Skin of body (tissue), 2 donors: ENCODE results near the gene SCYL3. TPM values are rescaled to one million over a fixed set of nuclear protein-coding genes. Genes with fewer than 3 reads are reported as not detected.
"Not testable (repeated sequence)": the region's sequence is repeated elsewhere in the genome, so short reads cannot be mapped to it uniquely, and the experiment has no call there.

ENCODE experiments used
- DNase-seq: peaks from one replicate; lab custom pipeline; 2025; lab: John Stamatoyannopoulos, UW
- total RNA-seq: library from RNA; depleted of rRNA; stranded (reverse); fragments of >200 nt; gene quantifications from one replicate; pipeline ENCODE4 v1.2.3, GENCODE V29; 2014

Gene SCYL3, protein sequence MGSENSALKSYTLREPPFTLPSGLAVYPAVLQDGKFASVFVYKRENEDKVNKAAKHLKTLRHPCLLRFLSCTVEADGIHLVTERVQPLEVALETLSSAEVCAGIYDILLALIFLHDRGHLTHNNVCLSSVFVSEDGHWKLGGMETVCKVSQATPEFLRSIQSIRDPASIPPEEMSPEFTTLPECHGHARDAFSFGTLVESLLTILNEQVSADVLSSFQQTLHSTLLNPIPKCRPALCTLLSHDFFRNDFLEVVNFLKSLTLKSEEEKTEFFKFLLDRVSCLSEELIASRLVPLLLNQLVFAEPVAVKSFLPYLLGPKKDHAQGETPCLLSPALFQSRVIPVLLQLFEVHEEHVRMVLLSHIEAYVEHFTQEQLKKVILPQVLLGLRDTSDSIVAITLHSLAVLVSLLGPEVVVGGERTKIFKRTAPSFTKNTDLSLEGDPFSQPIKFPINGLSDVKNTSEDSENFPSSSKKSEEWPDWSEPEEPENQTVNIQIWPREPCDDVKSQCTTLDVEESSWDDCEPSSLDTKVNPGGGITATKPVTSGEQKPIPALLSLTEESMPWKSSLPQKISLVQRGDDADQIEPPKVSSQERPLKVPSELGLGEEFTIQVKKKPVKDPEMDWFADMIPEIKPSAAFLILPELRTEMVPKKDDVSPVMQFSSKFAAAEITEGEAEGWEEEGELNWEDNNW
- total RNA-seq = 7.3 TPM

DNA sequence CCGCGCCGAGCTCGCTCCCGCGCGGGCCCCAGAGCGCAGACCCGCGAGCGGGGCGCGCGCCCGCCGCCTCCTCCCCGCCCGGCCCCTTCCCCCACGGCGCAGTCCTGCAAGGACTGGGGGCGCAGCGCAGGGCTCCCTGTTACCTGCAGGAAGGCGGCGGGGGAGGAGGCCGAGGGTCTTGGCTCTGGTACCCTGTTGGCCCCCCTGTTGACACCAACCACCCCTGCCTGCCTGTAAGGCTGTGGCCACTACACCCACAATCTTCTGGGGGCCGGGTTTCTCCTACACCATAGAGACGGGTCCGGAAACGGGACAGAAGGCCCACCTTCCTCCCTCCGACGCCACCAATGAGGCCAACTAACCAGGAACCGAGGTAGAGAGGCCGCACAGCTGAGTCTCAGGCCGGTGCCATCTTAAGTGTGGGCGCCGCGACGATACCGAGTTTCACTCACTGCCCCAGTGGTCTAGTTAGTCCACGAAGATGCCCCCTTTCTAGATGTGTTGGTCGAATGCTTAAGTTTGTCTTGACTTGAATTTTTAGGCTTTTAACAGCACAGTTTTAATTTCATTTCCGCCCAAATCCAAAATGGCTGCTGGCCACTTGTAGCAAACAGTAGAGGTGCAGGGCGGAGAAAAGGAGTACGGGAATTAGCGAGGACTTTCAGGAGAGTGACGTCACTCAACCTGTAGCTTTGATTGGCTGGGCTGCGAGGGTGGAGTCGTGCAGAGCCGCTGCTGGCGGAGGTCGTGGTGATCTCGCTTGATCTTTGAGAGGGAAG, at the start of gene SCYL3:
Gene SCYL3 (minus strand): TSS at position 252 of the 779 bp plus-strand sequence. CDS start 5,056 bp downstream, outside the sequence.
- DNase-seq = peak; percentile 99

DNA sequence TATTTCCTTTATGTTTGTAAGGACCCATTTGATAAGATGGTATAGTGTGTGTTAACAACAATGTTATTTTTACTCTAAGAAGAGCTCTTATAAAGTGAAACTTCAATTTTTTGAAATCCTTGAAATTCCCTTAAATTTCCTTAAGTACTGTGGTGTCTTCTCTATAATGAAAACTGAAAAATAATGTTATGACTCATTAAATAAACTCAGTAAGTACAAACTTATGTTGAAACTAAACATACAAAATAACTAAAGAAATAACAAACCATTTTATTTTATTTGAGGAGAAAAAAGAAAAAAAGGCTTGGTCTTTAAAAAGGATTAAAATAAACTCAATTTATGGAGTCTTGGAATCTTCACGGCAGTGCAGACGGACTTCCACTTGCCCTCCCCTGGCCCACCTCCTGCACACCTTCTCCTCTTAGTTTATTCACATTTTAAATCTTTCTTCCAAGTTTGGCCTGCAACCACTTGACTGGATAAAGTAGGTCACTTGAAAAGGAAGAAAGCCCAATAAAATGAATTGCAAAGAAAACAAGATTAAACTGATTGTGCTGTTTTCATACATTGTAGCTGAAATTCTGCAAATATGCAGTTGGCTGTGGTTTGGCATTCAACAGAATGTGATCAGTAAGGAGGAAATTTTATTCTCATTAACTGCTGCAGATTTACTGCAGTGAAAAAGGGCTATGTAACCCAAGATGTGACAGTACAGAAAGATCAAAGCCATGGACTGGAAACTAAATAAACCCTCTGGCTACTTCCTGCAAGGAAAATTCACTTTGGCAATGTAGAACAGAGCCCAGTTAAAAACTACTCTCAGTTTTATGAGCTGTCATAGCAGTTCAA, 48.5 kb upstream of the SCYL3 start:
- no peak for DNase-seq

DNA sequence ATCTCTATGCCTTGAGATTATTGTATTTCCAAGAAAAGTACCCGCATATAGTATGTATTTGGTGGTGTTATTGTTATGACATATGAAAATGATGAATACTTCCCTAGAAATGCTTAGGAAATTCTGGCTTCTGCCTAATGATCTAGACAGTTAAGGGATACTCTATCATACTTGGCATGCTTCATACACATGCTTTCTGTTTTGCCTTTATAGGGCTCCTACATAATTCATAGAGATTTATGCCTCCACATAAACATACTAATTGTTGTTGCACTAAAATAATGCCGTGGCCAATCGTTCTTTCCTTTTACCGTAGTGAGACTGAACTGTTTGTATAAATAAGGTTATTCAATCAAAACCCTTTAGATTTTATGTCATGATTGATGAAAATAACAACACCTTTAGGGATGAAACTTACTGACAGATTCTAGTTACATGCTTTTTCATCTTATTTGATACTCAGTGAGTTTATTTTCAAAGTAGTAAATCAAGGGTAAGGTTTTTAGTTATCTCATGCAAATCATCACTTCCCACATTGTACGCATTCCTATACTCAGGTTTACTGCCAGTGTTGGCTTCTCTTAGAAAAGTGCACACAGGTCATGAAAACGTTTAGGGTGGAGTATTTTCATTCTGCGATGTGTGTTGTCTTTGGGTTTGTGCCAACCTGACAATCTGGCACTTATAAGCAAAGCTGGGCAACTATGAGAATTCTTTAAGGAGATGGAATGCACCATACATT, 40.5 kb upstream of the SCYL3 start:
- DNase-seq = peak; percentile 36

DNA sequence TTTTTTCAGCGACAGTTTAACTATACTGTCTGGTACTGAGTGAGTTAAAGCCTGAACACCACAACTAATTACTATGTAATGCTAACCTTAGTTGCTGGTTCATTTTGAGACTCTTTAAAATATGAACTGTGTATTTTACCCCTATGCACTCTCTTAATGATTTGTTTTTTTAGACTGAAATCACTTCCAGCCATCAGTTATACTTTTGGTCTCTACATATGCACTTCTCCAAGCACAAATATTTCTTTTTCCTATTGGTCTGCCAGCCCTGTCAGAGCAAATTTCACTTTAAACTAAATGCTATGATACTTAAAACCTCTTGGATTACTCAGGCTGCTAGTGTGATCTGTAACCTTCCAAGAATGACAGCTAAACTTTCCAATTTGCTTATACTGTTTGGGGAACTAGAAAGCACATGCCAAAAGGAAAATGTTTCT, 38.1 kb upstream of the SCYL3 start:
- DNase-seq = peak; percentile 82

DNA sequence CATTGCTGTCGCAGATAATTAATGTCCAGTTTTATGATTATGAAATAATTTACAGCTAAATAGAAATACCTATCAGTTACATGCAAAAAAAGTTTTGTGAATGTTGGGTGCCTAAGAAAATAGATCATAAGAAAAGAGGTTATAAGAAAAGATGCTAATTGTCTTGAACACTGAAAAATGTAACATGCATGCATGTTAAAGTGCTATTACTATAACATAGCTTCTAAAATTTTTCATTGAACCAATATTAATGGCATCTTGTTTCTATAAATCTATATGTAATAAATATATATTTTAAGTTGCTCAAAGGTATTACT, 35.5 kb upstream of the SCYL3 start:
- DNase-seq = no peak

DNA sequence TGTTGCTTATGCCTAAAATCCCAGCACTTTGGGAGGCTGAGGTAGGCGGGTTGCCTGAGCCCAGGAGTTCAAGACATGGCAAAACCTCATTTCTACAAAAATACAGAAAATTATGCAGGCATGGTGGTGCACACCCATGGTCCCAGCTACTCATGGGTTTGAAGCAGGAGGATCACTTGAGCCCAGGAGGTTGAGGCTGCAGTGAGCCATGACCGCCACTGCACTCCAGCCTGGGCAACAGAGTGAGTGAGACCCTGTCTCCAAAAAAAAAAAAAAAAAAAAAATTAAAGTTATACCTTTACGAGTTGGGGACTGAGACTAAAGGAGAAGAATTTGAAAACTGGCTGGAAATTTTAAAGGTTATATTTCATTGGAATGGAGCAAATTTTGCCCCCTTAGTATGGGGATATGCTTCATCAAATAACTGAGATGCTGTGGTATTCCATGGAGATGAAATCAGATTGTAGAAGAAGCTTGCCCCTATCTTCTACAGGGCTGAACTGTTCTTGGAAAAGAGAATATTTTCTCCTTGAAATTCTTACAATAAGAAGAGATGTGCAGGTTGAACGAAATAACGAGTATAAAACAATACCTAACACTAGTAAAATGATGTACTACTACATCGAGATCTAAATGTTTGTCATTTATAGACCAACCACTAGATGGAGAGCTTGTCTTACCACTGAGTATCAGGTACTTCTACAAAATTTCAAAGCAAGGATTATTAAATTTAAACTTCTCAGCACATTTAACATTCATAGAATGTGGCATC, 34.9 kb upstream of the SCYL3 start:
- DNase-seq = peak; percentile 34

DNA sequence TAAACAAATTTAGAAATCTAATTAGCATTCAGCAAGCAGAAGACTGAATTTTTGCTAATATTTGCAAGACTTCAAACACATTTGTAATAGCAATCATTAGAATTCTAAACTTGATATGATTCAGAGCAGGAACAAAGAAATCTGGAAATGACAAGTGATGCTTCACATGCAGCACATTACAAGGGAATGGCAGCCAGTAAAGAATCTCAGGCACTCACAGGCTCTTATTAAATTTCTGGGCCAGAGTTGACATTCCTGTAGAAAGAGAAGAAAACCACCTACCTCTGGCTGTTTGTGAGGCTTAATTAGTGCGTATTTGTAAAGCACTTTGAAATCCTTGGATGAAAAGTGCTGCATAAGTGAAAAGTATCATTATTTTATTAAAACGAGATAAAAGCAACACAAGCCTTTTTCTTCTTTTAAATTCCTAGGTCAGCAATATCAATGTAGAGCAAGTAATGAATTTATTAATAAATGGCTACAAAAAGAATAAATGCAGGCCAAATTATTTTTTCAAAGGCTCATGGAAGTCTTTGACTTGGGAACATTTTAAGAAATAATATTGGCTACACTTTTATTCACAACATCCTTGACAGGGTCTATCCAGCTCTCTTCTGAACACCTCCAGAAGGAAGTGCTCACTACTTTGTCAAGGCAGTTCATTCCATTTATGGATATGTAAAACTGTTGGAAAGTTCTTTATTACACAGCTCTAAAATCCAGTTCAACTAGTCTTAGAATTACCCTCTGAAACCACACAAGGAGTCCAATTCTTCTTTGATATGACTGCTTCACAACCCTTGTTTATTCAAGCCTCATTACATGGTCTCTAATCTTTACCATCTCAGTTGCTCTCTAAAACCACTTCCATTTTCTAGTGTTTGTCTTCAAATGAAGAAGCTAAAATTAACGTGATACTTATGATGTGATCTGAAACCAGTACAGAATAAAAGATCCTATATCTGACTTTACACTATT, 32.1 kb upstream of the SCYL3 start:
- no peak for DNase-seq

DNA sequence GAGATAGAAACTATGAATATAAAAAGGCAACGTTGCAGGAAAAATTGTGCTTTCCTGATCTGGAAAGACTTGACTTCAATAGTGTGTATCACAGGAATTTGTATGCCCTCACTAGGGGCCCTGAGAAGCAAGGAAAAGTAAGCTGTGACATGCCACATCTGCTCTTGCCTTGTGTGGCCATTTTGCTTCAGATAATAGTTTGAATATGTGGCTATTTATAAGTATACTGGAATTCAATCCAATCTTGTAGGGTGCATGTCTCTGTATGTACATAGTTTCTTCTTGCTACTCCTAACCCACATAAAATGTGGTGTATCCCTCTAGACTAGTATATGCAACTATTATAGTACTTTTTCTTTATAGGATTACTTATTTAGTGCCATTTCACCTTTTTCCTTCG, 31.1 kb upstream of the SCYL3 start:
- DNase-seq = no peak

DNA sequence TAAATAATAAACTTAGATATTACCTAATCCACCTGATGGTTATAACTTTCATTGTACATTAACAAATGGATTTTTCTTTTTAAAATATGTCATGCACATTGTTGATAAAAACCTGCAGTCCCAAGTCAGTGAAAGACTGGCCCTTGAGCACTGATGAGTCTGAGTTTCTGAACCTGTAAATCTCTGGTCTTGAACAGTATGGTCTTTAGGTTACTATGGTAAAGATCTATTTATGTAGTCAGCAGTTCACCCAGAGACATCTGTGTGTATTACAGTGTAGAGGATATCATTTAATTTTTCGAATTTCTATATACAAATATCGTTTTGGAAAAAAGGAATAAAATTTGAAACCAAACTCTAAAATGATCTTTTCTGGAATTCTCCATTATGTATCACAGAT, 30.4 kb upstream of the SCYL3 start:
- DNase-seq = no peak

DNA sequence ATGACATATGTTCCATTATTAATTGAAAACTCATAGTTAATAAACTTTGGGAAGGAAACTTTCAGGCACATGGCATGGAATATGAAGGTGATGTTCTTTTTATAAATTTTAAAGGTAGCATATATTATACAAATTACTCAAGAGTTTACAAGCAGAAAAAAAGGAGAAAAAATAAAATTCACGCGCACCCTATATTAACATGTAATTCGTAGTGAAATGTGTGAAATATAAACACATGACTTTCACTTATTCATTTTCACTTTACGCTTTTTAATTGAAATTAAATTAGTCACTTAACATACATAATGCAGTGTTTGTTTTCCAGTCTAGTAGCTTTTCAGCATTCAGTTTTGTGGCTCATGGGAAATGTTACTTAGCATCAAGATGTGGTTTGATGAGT, 27.4 kb upstream of the SCYL3 start:
- DNase-seq = no peak

DNA sequence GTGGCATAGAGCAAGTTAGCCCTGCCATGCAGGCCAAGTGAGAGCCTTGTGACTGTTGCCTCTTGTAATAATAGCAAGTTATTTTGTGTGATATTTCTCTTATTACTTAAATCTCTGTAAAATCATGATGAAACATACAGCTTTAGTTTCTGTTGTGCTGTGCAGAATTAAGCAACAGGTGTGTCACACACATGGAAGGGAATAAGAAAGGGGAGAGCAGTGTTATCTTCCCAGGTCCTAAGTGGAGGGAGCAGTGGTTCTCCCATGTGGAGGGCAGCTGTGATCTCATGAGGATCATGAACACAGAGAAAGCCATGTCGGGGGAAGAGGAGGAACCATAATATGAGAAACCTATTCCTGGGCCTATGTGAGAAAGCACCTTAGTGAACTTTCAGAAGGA, 25.2 kb upstream of the SCYL3 start:
- no peak for DNase-seq

DNA sequence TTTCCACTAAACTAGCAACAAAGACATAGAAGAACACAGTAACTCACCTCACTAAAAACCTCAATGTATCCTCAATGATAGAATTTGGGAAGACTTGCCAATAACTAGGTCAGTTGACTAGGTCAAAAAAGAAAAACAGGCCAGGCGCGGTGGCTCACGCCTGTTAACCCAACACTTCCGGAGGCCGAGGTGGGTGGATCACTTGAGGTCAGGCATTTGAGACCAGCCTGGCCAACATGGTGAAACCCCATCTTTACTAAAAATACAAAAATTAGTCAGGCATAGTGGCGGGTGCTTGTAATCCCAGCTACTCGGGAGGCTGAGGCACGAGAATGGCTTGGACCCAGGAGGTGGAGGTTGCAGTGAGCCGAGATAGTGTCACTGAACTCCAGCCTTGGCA, 24.5 kb upstream of the SCYL3 start:
- DNase-seq = not testable (repeated sequence)

DNA sequence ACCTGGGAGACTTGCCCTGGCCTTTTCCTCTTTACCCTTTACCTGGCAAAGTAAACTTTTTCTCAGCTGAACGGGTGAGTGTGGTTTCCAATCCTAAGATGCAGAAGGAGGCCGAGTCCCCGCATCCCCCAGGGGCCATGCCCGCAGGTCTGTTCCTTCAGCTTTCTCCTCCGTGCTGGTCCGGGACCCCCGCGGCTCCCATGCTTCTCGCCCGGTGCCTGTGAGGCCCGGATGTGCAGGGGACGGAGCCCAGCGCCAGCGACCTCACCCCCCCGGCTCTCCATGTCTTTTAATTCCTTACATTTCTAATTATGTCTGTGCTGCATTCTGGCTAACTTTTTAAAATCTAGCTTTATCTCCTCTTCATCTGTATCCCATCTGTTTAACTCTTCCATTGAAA, 21.5 kb upstream of the SCYL3 start:
- DNase-seq = no peak

DNA sequence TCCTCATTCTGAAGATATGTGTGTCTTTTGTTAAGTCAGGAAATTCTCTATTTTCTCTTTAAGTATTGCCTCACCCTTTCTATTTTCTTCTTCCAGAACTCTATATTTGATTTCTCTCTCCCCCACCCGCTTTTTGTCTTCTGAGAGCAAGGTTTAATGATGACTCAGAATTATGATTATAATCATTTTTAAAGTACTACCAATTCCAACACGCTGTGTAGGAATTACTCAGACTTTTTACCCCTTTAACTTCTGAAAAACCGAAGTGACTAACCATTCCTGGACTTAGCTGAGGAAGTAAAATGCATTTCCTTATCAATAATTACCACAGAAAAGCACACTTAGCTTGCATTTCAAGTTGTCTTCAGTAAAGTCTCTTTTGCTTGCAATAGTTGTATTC, 20.8 kb upstream of the SCYL3 start:
- DNase-seq = no peak

DNA sequence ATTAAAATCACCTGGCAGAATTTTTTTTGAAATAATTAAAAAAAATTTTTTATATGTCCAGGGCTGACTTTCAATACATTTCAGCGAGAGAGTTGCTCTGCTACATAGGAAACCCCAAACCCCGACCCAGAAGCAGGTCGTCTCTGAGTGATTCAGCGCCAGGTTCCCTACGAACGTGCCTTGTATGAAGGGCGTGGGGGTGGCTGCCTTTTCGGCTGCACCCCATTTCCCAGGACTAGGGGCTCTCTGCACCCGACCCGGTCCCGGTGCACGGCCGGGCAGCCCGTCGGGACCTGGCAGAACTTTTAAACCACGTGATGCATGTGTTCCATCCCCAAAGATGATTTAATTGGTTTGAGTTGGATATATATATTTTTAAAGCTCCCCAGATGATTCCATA, 15.8 kb upstream of the SCYL3 start:
- no peak for DNase-seq

DNA sequence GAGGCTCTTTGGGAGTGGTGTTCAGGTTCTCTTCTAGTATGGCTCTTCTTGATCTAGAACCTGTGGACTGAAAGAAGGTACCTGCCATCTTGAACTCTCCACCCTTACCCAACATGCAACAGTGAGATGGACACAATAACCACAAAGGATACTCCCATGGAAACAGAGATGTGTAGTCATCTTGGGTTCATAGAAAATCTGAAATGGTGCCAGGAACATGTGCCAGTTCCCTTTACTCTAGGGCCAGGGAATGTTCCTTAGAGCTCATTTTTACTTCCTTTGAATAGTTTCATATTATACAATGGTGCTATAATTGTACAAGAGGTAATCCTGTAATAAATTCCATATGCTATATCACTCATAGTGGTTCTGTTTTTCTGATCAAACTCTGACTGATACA, 13.2 kb upstream of the SCYL3 start:
- no peak for DNase-seq

DNA sequence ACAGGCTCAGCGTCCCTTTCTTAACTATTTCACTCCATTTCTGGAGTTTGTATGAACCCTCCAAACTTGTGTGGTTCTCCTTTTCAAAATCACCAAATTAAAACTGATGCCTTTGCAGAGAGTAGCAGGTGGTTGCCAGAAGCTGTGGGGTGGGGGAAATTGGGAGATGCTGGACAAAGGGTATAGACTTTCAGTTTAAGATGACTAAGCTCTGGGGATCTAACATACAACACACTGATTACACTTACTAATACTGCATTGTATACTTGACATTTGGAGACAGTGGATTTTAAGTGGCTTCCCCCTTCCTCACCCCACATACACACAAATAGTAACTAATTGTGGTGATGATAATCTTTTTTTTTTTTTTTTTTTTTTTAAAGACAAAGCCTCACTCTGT, 11.1 kb upstream of the SCYL3 start:
- no peak for DNase-seq

DNA sequence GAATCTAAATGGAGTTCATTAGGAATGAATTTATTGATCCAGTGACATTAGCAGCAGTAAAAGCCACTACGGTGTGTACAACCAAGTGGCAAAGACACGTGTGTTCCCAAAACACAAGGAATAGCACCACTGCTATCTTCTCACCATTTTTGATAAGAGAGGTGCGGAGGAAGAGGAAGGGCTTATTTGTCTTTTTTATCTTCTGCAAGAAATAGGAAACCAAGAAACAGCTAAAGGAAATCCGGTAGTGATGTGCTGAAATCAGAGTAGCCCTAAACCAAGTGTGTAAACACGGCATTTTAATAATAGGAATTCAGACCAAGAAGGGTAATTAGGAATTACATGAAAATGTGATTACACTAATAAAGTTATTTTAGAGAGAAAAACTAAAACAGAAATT, 9.1 kb upstream of the SCYL3 start:
- DNase-seq = no peak

DNA sequence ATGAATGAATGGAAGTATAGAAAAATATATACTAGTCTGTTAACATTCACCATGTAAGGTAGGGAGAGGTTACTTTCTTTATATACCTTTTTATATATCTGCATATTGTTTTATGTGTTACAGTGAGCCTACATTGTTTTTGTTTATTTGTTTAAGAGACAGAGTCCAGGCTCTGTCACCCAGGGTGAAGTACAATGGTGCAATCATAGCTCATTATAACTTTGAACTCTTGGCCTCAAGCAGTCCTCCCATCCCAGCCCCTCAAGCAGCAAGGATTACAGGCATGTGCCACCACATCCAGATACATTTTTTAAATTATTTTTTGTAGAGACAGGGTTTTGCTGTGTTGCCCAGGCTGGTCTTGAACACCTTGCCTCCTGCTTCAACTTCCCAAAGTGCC, 7.4 kb upstream of the SCYL3 start:
- no peak for DNase-seq
